Measurements from ENCODE around the gene CNGB1.
"Not testable (repeated sequence)": the region's sequence is repeated elsewhere in the genome, so short reads cannot be mapped to it uniquely, and the experiment has no call there.

The CNGB1 gene

GRCh38 chr16:57914244-57915173, 56.4 kb downstream of the CNGB1 start:
- in situ Hi-C loops (cut with HindIII; ENCODE audit: low sequenced_read_pairs) = no loop called here

GRCh38 chr16:57912529-57913260, 58.2 kb downstream of the CNGB1 start:
- in situ Hi-C loops (cut with HindIII; ENCODE audit: low sequenced_read_pairs) = no loop called here

- in situ Hi-C loops (cut with HindIII; ENCODE audit: low sequenced_read_pairs) = no loop called here
Observed at GRCh38 chr16:57911743-57912142, 59.2 kb downstream of the CNGB1 start.

- in situ Hi-C loops (cut with HindIII; ENCODE audit: low sequenced_read_pairs) = no loop called here
Observed at GRCh38 chr16:57910696-57911095, 60.2 kb downstream of the CNGB1 start.

- in situ Hi-C loops (cut with HindIII; ENCODE audit: low sequenced_read_pairs) = no loop called here
Observed at GRCh38 chr16:57908409-57908987, 62.4 kb downstream of the CNGB1 start.

- in situ Hi-C loops (cut with HindIII; ENCODE audit: low sequenced_read_pairs) = no loop called here
Observed at GRCh38 chr16:57906382-57907316, 64.3 kb downstream of the CNGB1 start.

GRCh38 chr16:57904101-57904500, 66.8 kb downstream of the CNGB1 start:
- in situ Hi-C loops (cut with HindIII; ENCODE audit: low sequenced_read_pairs) = no loop called here

- in situ Hi-C loops (cut with HindIII; ENCODE audit: low sequenced_read_pairs) = no loop called here
Observed at GRCh38 chr16:57903656-57904055, 67.3 kb downstream of the CNGB1 start.

- in situ Hi-C loops (cut with HindIII; ENCODE audit: low sequenced_read_pairs) = no loop called here
Observed at GRCh38 chr16:57901480-57902069, 69.4 kb downstream of the CNGB1 start.

- in situ Hi-C loops (cut with HindIII; ENCODE audit: low sequenced_read_pairs) = no loop called here
Observed at GRCh38 chr16:57900796-57901479, 70.0 kb downstream of the CNGB1 start.

- in situ Hi-C loops (cut with HindIII; ENCODE audit: low sequenced_read_pairs) = no loop called here
Observed at GRCh38 chr16:57899771-57900661, 70.9 kb downstream of the CNGB1 start.

- in situ Hi-C loops (cut with HindIII; ENCODE audit: low sequenced_read_pairs) = no loop called here
Observed at GRCh38 chr16:57898961-57899360, 72.0 kb downstream of the CNGB1 start.

- in situ Hi-C loops (cut with HindIII; ENCODE audit: low sequenced_read_pairs) = no loop called here
Observed at GRCh38 chr16:57897996-57898395, 72.9 kb downstream of the CNGB1 start.

GRCh38 chr16:57897053-57897784, 73.7 kb downstream of the CNGB1 start:
- in situ Hi-C loops (cut with HindIII; ENCODE audit: low sequenced_read_pairs) = no loop called here

GRCh38 chr16:57895081-57895547, 75.8 kb downstream of the CNGB1 start:
- in situ Hi-C loops (cut with HindIII; ENCODE audit: low sequenced_read_pairs) = not testable (repeated sequence)

GRCh38 chr16:57894390-57895080, 76.4 kb downstream of the CNGB1 start:
- in situ Hi-C loops (cut with HindIII; ENCODE audit: low sequenced_read_pairs) = no loop called here

Measured in DLD1 (cell line).